HepG2 (cell line): ENCODE data around the gene ZNF883. TPM values are rescaled to one million over a fixed set of nuclear protein-coding genes. Genes with fewer than 3 reads are reported as not detected.

Experiments used
- ARID2 ChIP-seq: sonication (generic); formaldehyde crosslinking; IDR thresholded peaks from 2 replicates; pipeline ENCODE4 v1.8.1; 2022; ENCODE audit warnings: mild to moderate bottlenecking, missing genetic modification reagents, borderline replicate concordance
- CENPT ChIP-seq: sonication (generic); formaldehyde crosslinking; IDR thresholded peaks from 2 replicates; pipeline ENCODE4 v1.8.0; 2022; ENCODE audit warnings: low read depth, mild to moderate bottlenecking, moderate library complexity, missing genetic modification reagents
- FOXJ3 ChIP-seq: sonication (generic); formaldehyde crosslinking; IDR thresholded peaks from 2 replicates; pipeline ENCODE4 v1.4.0; 2020; ENCODE audit warnings: missing genetic modification reagents, mild to moderate bottlenecking, borderline replicate concordance
- FOXK2 ChIP-seq: fragments of 450-650 bp; IDR thresholded peaks from 2 replicates; pipeline ENCODE4 v1.6.1; 2016
- HCFC1 ChIP-seq: fragments of 150-350 bp; IDR thresholded peaks from 2 replicates; pipeline ENCODE4 v1.6.1; 2014; ENCODE audit warnings: low read depth, low read length
- KAT7 ChIP-seq: IDR thresholded peaks from 2 replicates; pipeline ENCODE4 v1.6.1; 2018; ENCODE audit warnings: borderline replicate concordance, missing compliant biosample characterization
- LCORL ChIP-seq, 2 experiments: fragments of 450-650 bp in 1 of 2; sonication (generic) in 1 of 2; formaldehyde crosslinking in 1 of 2; IDR thresholded peaks; 2 replicates each; pipeline versions ENCODE4 v1.5.0 to v1.6.1; 2017 to 2020; ENCODE audit warnings: antibody characterized with exemption in 1 of 2, missing genetic modification reagents in 1 of 2
- MBNL3 ChIP-seq: fragments of 250-450 bp; sonication (Bioruptor Pico); conservative IDR thresholded peaks from 2 replicates; pipeline ENCODE4 v1.8.0; 2022; ENCODE audit warnings: mild to moderate bottlenecking, inconsistent platforms
- NFRKB ChIP-seq: fragments of 450-650 bp; IDR thresholded peaks from 2 replicates; pipeline ENCODE4 v1.6.1; 2017
- NR2F2 ChIP-seq: IDR thresholded peaks from 2 replicates; pipeline ENCODE4 v1.6.1; 2012; ENCODE audit warnings: low read depth, inconsistent platforms, borderline replicate concordance
- NR3C1 ChIP-seq: sonication (generic); formaldehyde crosslinking; IDR thresholded peaks from 2 replicates; pipeline ENCODE4 v1.4.0; 2020; ENCODE audit warnings: missing genetic modification reagents
- PHF20 ChIP-seq: sonication (generic); formaldehyde crosslinking; IDR thresholded peaks from 2 replicates; pipeline ENCODE4 v1.5.0; 2020; ENCODE audit warnings: mild to moderate bottlenecking, missing genetic modification reagents
- REPIN1 ChIP-seq: sonication (generic); formaldehyde crosslinking; IDR thresholded peaks from 2 replicates; pipeline ENCODE4 v1.8.0; 2022; ENCODE audit warnings: missing genetic modification reagents, low read depth, mild to moderate bottlenecking, borderline replicate concordance
- RORA ChIP-seq: sonication (generic); formaldehyde crosslinking; IDR thresholded peaks from 2 replicates; pipeline ENCODE4 v1.5.0; 2020; ENCODE audit warnings: mild to moderate bottlenecking, missing genetic modification reagents, moderate library complexity
- SIN3B ChIP-seq: fragments of 150-350 bp; IDR thresholded peaks from 2 replicates; pipeline ENCODE4 v1.6.1; 2014; ENCODE audit warnings: low read length
- SNAI1 ChIP-seq: sonication (generic); formaldehyde crosslinking; IDR thresholded peaks from 2 replicates; pipeline ENCODE4 v1.5.0; 2020; ENCODE audit warnings: mild to moderate bottlenecking, missing genetic modification reagents, borderline replicate concordance
- SNAPC5 ChIP-seq: sonication (generic); formaldehyde crosslinking; IDR thresholded peaks from 2 replicates; pipeline ENCODE4 v1.8.1; 2023; ENCODE audit warnings: mild to moderate bottlenecking, missing genetic modification reagents, borderline replicate concordance
- SSRP1 ChIP-seq: IDR thresholded peaks from 2 replicates; pipeline ENCODE4 v1.6.1; 2016; ENCODE audit warnings: control low read depth
- TFE3 ChIP-seq: IDR thresholded peaks from 2 replicates; pipeline ENCODE4 v1.6.1; 2016
- YEATS2 ChIP-seq: sonication (generic); formaldehyde crosslinking; IDR thresholded peaks from 2 replicates; pipeline ENCODE4 v1.4.0; 2020; ENCODE audit warnings: missing genetic modification reagents, borderline replicate concordance
- ZBTB21 ChIP-seq: sonication (generic); formaldehyde crosslinking; IDR thresholded peaks from 2 replicates; pipeline ENCODE4 v1.4.0; 2020; ENCODE audit warnings: missing genetic modification reagents
- ZFP90 ChIP-seq: sonication (generic); formaldehyde crosslinking; IDR thresholded peaks from 2 replicates; pipeline ENCODE4 v1.8.0; 2022; ENCODE audit warnings: missing genetic modification reagents, mild to moderate bottlenecking, inconsistent platforms, borderline replicate concordance
- ZNF512 ChIP-seq: sonication (generic); formaldehyde crosslinking; IDR thresholded peaks from 2 replicates; pipeline ENCODE4 v1.4.0; 2020; ENCODE audit warnings: mild to moderate bottlenecking, missing genetic modification reagents
- ZNF546 ChIP-seq: sonication (generic); formaldehyde crosslinking; conservative IDR thresholded peaks from 2 replicates; pipeline ENCODE4 v1.8.1; 2023; ENCODE audit warnings: mild to moderate bottlenecking, missing genetic modification reagents
- ZNF556 ChIP-seq: sonication (generic); formaldehyde crosslinking; IDR thresholded peaks from 2 replicates; pipeline ENCODE4 v1.4.0; 2020; ENCODE audit warnings: mild to moderate bottlenecking, missing genetic modification reagents, borderline replicate concordance
- ZNF614 ChIP-seq: IDR thresholded peaks from 2 replicates; pipeline ENCODE4 v1.6.1; 2018; ENCODE audit warnings: missing biosample characterization, missing genetic modification reagents, inconsistent platforms, borderline replicate concordance
- ZSCAN12 ChIP-seq: sonication (generic); formaldehyde crosslinking; IDR thresholded peaks from 2 replicates; pipeline ENCODE4 v1.9.0; 2021; ENCODE audit warnings: mild to moderate bottlenecking, missing genetic modification reagents
- ZSCAN22 ChIP-seq: sonication (generic); formaldehyde crosslinking; IDR thresholded peaks from 2 replicates; pipeline ENCODE4 v1.4.0; 2020; ENCODE audit warnings: mild to moderate bottlenecking, missing genetic modification reagents
- ZSCAN31 ChIP-seq: sonication (generic); formaldehyde crosslinking; IDR thresholded peaks from 2 replicates; pipeline ENCODE4 v1.5.0; 2020; ENCODE audit warnings: low read depth, mild to moderate bottlenecking, missing genetic modification reagents
- polyA plus RNA-seq, 8 experiments: library from polyadenylated mRNA; depleted of rRNA in 3 of 8; stranded (reverse) in 7 of 8; unstranded in 1 of 8; fragments of >200 nt; fragmentation: Illumina TruSeq in 4 of 8; extraction: Trizol in 4 of 8; gene quantifications; 2 replicates each; pipeline versions ENCODE4 v1.2.1 to v1.2.3, GENCODE V29; 2011 to 2016; ENCODE audit warnings: low read depth in 4 of 8, missing spikeins in 1 of 8, mixed read lengths in 1 of 8; ENCODE audit not compliant: insufficient read depth in 1 of 8
- total RNA-seq, 5 experiments: library from RNA; depleted of rRNA; stranded (reverse); fragments of >200 nt; fragmentation: Illumina TruSeq; extraction: Trizol; gene quantifications; 2 replicates each; pipeline ENCODE4 v1.2.3, GENCODE V29; 2016; ENCODE audit warnings: low read depth in 1 of 5

Gene ZNF883
- total and polyA plus RNA-seq, 2 of the 13 experiments (the other 11 are each of a cell fraction or from before 2014, with no cell fraction given), result 5.3 to 10.0 TPM

- TF ChIP-seq ZNF512 (CRISPR knock-in tag) (peak; percentile 58; the same call in 1 of the 2 replicates), SIN3B (peak; percentile 15; the same call in 1 of the 2 replicates), PHF20 (CRISPR knock-in tag) (peak; percentile 86), ZSCAN22 (CRISPR knock-in tag) (no peak), HCFC1 (peak; percentile 90), ZNF546 (no peak), ZNF556 (CRISPR knock-in tag) (peak; percentile 85; the same call in 1 of the 2 replicates), TFE3 (CRISPR knock-in tag) (no peak), SSRP1 (no peak), NR2F2 (no peak), ZFP90 (CRISPR knock-in tag) (no peak), YEATS2 (CRISPR knock-in tag) (peak; percentile 79), ZSCAN31 (CRISPR knock-in tag) (peak; percentile 71; the same call in 1 of the 2 replicates), ZSCAN12 (CRISPR knock-in tag) (no peak), REPIN1 (peak; percentile 71; the same call in 1 of the 2 replicates), CENPT (CRISPR knock-in tag) (no peak), NFRKB (0 out of 2 replicates have a peak, but pooled peaks have one; percentile 10), RORA (CRISPR knock-in tag) (no peak), ARID2 (CRISPR knock-in tag) (no peak), ZNF614 (CRISPR knock-in tag) (peak; percentile 94; the same call in 1 of the 2 replicates), NR3C1 (no peak), ZBTB21 (peak; percentile 78), MBNL3 (no peak), SNAI1 (CRISPR knock-in tag) (no peak), FOXK2 (no peak), LCORL (IDR thresholded peaks at IDR 0.05) (peak; percentile 48; the same call in 1 of the 2 replicates), LCORL (CRISPR knock-in tag; IDR thresholded peaks at IDR 0.05) (peak; percentile 79), FOXJ3 (CRISPR knock-in tag) (peak; percentile 40; the same call in 1 of the 2 replicates), SNAPC5 (CRISPR knock-in tag) (no peak), KAT7 (CRISPR knock-in tag) (no peak)
Measured at GRCh38 chr9:113056191-113057106, 44.5 kb upstream of the ZNF883 start, which contains the start of gene ZFP37 (continued).
